A673 (cell line): ENCODE data around the gene IMPDH2. TPM values are rescaled to one million over a fixed set of nuclear protein-coding genes. Genes with fewer than 3 reads are reported as not detected.

Experiments used
- BruUV-seq: library from RNA; stranded (reverse); fragments of 400-500 nt; replicated peaks from 2 replicates; lab custom pipeline; 2021; lab: Mats Ljungman, UMichigan
- CTCF ChIA-PET: fragments of 300-600 bp; sonication (Branson Sonifier 250); formaldehyde crosslinking; loops from one replicate; lab custom pipeline; 2022; ENCODE audit warnings: antibody characterized with exemption; lab: Charles Lee
- POLR2A ChIA-PET: fragments of 300-600 bp; sonication (Branson Sonifier 250); formaldehyde crosslinking; loops from one replicate; lab custom pipeline; 2022; ENCODE audit warnings: antibody characterized with exemption; ENCODE audit not compliant: low non-redundant PET; lab: Charles Lee
- DNase-seq: peaks from one replicate; pipeline ENCODE4 v3.0.0-alpha.2; 2015; ENCODE audit warnings: low spot score
- H3K27ac ChIP-seq: fragments of 200-600 bp; sonication (generic); 2 replicates; pipeline ENCODE4 v1.5.1; 2016; ENCODE audit warnings: mixed run types, low read depth, mild to moderate bottlenecking, mixed read lengths, antibody characterized with exemption, low read length; ENCODE audit not compliant: poor library complexity, severe bottlenecking
- H3K27me3 ChIP-seq: fragments of 200-600 bp; sonication (generic); replicated peaks from 2 replicates; pipeline ENCODE4 v1.6.1; 2017; ENCODE audit warnings: mixed run types, low read depth, mild to moderate bottlenecking, mixed read lengths, antibody characterized with exemption, low read length; ENCODE audit not compliant: insufficient read depth, poor library complexity
- H3K36me3 ChIP-seq: fragments of 200-600 bp; sonication (generic); 2 replicates; pipeline ENCODE4 v1.6.1; 2016; ENCODE audit warnings: mixed run types, mild to moderate bottlenecking, mixed read lengths, antibody characterized with exemption, low read length; ENCODE audit not compliant: insufficient read depth, poor library complexity, severe bottlenecking
- H3K4me1 ChIP-seq: fragments of 200-600 bp; sonication (generic); 2 replicates; pipeline ENCODE4 v1.6.1; 2017; ENCODE audit warnings: mixed run types, mild to moderate bottlenecking, mixed read lengths, antibody characterized with exemption, low read length; ENCODE audit not compliant: insufficient read depth, poor library complexity, severe bottlenecking
- H3K4me3 ChIP-seq: fragments of 200-600 bp; sonication (generic); 2 replicates; pipeline ENCODE4 v1.5.1; 2016; ENCODE audit warnings: low read depth, mixed run types, mild to moderate bottlenecking, mixed read lengths, low read length; ENCODE audit not compliant: poor library complexity, severe bottlenecking
- H3K9me3 ChIP-seq: fragments of 200-600 bp; sonication (generic); 2 replicates; pipeline ENCODE4 v1.6.1; 2016; ENCODE audit warnings: mixed run types, low read depth, mild to moderate bottlenecking, mixed read lengths, antibody characterized with exemption, low read length; ENCODE audit not compliant: poor library complexity, severe bottlenecking
- EZH2 ChIP-seq: fragments of 200-600 bp; sonication (generic); IDR thresholded peaks from 2 replicates; pipeline ENCODE4 v1.6.1; 2017; ENCODE audit warnings: borderline replicate concordance, low read depth, mild to moderate bottlenecking, mixed read lengths, antibody characterized with exemption, low read length; ENCODE audit not compliant: poor library complexity, severe bottlenecking
- intact Hi-C: fragments of 100-400 bp; cut with micrococcal nuclease; formaldehyde crosslinking; loops from one replicate; pipeline ENCODE4 v1.10.0; 2022; ENCODE audit not compliant: unreplicated experiment
- total RNA-seq: library from RNA; stranded (reverse); gene quantifications from 2 replicates; pipeline ENCODE4 v1.2.3, GENCODE V29; 2021
- TF ChIP-seq, protein P1 (sequence below): fragments of 300-800, 200-600 bp; sonication (generic); conservative IDR thresholded peaks from 2 replicates; pipeline ENCODE4 v1.5.1; 2017; ENCODE audit warnings: low read depth, mild to moderate bottlenecking, antibody characterized with exemption, low read length, moderate library complexity, mixed read lengths

The IMPDH2 gene
- total RNA-seq, 1 experiment from 2014 or later = 190 TPM

DNA sequence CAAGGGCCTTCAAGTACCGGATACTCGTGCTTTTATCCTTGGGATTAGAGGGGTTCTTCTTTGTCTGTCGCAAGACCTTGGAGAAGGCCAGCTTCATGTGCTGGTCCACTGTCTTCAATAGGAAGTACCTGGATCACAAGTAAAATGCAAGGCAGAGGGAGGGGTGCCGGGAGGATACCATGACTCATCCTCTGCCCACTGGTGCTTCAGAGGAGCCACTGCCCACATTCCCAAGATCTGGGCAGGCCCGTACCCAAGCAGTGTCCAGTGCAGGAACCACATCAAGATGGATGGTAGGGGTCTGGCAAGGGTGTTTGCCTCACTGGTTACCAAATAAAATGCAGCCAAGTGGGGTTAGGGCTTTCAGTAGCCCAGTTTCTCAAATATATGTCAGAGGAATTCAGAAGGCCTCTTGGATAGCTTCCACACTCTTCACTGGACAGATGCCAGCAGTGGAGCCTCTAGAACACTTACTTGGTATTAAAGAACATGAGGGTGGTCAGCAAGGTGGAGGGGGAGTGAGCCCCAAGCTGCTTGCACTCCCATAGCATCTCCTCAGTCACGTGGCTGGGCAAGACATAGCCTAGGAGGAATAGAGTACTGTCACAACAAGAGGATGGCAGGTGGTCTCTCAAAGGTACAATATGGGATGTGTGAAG lies 3.6 kb upstream of the IMPDH2 start:
- CTCF ChIA-PET = no interaction called here

DNA sequence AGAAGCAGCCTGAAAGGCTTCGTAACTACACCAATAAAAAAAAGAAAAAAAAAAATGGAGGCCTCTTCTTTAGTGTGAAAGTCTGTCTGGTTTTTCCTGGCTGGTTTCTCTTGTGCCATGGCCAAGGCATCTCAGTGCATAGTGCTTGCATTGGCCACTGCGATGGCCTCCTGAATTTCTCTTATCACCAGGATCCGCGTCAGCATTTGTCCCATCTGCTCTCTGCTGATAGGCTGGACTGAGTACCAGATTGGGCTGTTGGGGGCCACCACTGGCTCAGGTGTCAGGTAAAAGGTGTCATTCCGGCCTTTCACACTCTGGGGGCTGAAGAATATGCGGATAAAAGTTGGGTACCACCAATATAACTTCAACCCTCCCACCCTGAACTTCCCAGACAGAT lies 1.1 kb upstream of the IMPDH2 start:
- ChIA-PET CTCF (no interaction called here), POLR2A (no interaction called here)
- DNase-seq = no peak
- Histone ChIP-seq H3K9me3 (no peaks in the 10 kb centered on the region), H3K27me3 (no peaks in the 10 kb centered on the region), H3K36me3 (peaks cover 26% of the 10 kb centered on the region), H3K4me3 (no peak overlapping the region), H3K27ac (no peak overlapping the region), H3K4me1 (peaks cover 6% of the 10 kb centered on the region)
- intact Hi-C loops = no loop called here
- BruUV-seq = no TSS peak
- TF ChIP-seq EZH2 = no peak
- TF ChIP-seq, protein P1, sequence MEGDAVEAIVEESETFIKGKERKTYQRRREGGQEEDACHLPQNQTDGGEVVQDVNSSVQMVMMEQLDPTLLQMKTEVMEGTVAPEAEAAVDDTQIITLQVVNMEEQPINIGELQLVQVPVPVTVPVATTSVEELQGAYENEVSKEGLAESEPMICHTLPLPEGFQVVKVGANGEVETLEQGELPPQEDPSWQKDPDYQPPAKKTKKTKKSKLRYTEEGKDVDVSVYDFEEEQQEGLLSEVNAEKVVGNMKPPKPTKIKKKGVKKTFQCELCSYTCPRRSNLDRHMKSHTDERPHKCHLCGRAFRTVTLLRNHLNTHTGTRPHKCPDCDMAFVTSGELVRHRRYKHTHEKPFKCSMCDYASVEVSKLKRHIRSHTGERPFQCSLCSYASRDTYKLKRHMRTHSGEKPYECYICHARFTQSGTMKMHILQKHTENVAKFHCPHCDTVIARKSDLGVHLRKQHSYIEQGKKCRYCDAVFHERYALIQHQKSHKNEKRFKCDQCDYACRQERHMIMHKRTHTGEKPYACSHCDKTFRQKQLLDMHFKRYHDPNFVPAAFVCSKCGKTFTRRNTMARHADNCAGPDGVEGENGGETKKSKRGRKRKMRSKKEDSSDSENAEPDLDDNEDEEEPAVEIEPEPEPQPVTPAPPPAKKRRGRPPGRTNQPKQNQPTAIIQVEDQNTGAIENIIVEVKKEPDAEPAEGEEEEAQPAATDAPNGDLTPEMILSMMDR = no peak

More for the DNA sequence above, 3.6 kb upstream of the IMPDH2 start:
- DNase-seq = no peak
- BruUV-seq = no TSS peak
- Histone ChIP-seq H3K27ac (no peak overlapping the region), H3K27me3 (no peaks in the 10 kb centered on the region), H3K4me1 (peaks cover 2% of the 10 kb centered on the region), H3K36me3 (peaks cover 20% of the 10 kb centered on the region), H3K9me3 (no peaks in the 10 kb centered on the region), H3K4me3 (no peak overlapping the region)
- POLR2A ChIA-PET = no interaction called here
- no peak for TF ChIP-seq EZH2
- TF ChIP-seq, protein P1 = no peak
- intact Hi-C loops = no loop called here

DNA sequence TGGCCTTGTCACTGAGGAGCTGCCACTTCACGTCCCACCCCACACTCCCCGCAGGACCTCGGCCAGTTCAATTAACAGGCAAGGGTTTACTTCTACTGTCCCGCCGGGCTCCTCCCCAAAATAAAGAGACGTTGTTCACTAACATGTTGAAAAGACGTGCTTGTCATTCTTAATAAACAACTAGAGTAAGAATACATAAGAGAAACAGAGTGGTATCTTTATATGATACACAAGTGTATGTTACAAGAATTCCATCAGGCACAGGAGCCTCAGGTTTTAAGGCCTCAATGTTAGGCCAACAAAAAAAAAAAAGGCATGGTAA lies 326 bp upstream of the IMPDH2 start:
- H3K27me3 ChIP-seq = no peaks in the 10 kb centered on the region
- peak overlapping the region; percentile 66 for H3K4me3 ChIP-seq
- no TSS peak for BruUV-seq
- CTCF ChIA-PET = no interaction called here
- TF ChIP-seq EZH2 = no peak
- TF ChIP-seq, protein P1 = no peak
- intact Hi-C loops = no loop called here
- peaks cover 6% of the 10 kb centered on the region for H3K4me1 ChIP-seq
- peaks cover 34% of the 10 kb centered on the region for H3K36me3 ChIP-seq
- POLR2A ChIA-PET = interaction anchor here (0.5 to 0.6 kb wide), 2 partner anchors 9 to 441 kb away, joined by 4 to 13 read pairs; partner anchors contain the start of gene DAG1
- DNase-seq = no peak
- no peaks in the 10 kb centered on the region for H3K9me3 ChIP-seq
- peak overlapping the region; percentile 88 for H3K27ac ChIP-seq
